RWPE2 (cell line): ENCODE results near the gene RBMS3.

Source experiments
- ATAC-seq: fragments of 200-7000 bp; cut with Tn5 transposase; 3 replicates; pipeline ENCODE4 v1.9.1; 2021; ENCODE audit warnings: low read depth
- DNase-seq: peaks from one replicate; pipeline ENCODE4 v3.0.0-alpha.2; 2020; ENCODE audit warnings: low spot score
- H3K27ac ChIP-seq: fragments of 450-650 bp; 2 replicates; pipeline ENCODE4 v1.5.1; 2017; ENCODE audit warnings: mild to moderate bottlenecking; ENCODE audit not compliant: poor library complexity, severe bottlenecking
- H3K27me3 ChIP-seq: fragments of 250-450 bp; sonication (Bioruptor Pico); 2 replicates; pipeline ENCODE4 v1.5.1; 2021; ENCODE audit warnings: mild to moderate bottlenecking, moderate library complexity; ENCODE audit not compliant: insufficient read depth, poor library complexity, severe bottlenecking
- H3K36me3 ChIP-seq: fragments of 250-450 bp; sonication (Bioruptor Pico); 2 replicates; pipeline ENCODE4 v1.5.1; 2020; ENCODE audit warnings: low read depth, mild to moderate bottlenecking, moderate library complexity
- H3K4me1 ChIP-seq: fragments of 250-450 bp; sonication (Bioruptor Pico); 2 replicates; pipeline ENCODE4 v1.5.1; 2021; ENCODE audit warnings: mild to moderate bottlenecking, moderate library complexity; ENCODE audit not compliant: insufficient read depth, poor library complexity, severe bottlenecking
- H3K4me3 ChIP-seq: fragments of 250-450 bp; sonication (Bioruptor Pico); 2 replicates; pipeline ENCODE4 v1.5.1; 2021; ENCODE audit warnings: mild to moderate bottlenecking, moderate library complexity; ENCODE audit not compliant: severe bottlenecking
- H3K9me3 ChIP-seq: fragments of 250-450 bp; sonication (Bioruptor Pico); 2 replicates; pipeline ENCODE4 v1.5.1; 2021; ENCODE audit warnings: mild to moderate bottlenecking, moderate library complexity; ENCODE audit not compliant: severe bottlenecking
- CTCF ChIP-seq: fragments of 450-650 bp; IDR thresholded peaks from one replicate; pipeline ENCODE4 v1.5.1; 2017; ENCODE audit warnings: mild to moderate bottlenecking, moderate library complexity; ENCODE audit not compliant: poor library complexity, severe bottlenecking

RBMS3 gene

GRCh38 chr3:29773481-29773880 lies 492.6 kb downstream of the RBMS3 start:
- Histone ChIP-seq H3K4me1 (no peaks in the 10 kb centered on the region), H3K9me3 (no peaks in the 10 kb centered on the region), H3K4me3 (no peak overlapping the region), H3K27ac (no peak overlapping the region), H3K27me3 (no peaks in the 10 kb centered on the region), H3K36me3 (no peaks in the 10 kb centered on the region)
- ATAC-seq (no peak), DNase-seq (no peak)
- TF ChIP-seq CTCF: no peak

- TF ChIP-seq CTCF: no peak
- no peaks in the 10 kb centered on the region for H3K27me3 ChIP-seq
- DNase-seq (no peak), ATAC-seq (no peak)
- H3K9me3 ChIP-seq: no peaks in the 10 kb centered on the region
- H3K4me1 ChIP-seq: no peaks in the 10 kb centered on the region
- no peak overlapping the region for H3K27ac ChIP-seq
- H3K4me3 ChIP-seq: no peak overlapping the region
- no peaks in the 10 kb centered on the region for H3K36me3 ChIP-seq
Observed at GRCh38 chr3:29775340-29775739, 494.5 kb downstream of the RBMS3 start.

GRCh38 chr3:29777869-29778268 lies 497.0 kb downstream of the RBMS3 start:
- H3K36me3 ChIP-seq: no peaks in the 10 kb centered on the region
- no peaks in the 10 kb centered on the region for H3K4me1 ChIP-seq
- H3K27me3 ChIP-seq: no peaks in the 10 kb centered on the region
- no peak overlapping the region for H3K27ac ChIP-seq
- H3K9me3 ChIP-seq: no peaks in the 10 kb centered on the region
- no peak overlapping the region for H3K4me3 ChIP-seq
- TF ChIP-seq CTCF: no peak
- no peak for ATAC-seq
- DNase-seq: no peak

- ATAC-seq (no peak), DNase-seq (no peak)
- Histone ChIP-seq H3K36me3 (no peaks in the 10 kb centered on the region), H3K9me3 (no peaks in the 10 kb centered on the region), H3K27ac (no peak overlapping the region), H3K4me1 (no peaks in the 10 kb centered on the region), H3K4me3 (no peak overlapping the region), H3K27me3 (no peaks in the 10 kb centered on the region)
- TF ChIP-seq CTCF: no peak
Observed at GRCh38 chr3:29789686-29790085, 508.8 kb downstream of the RBMS3 start.

GRCh38 chr3:29796808-29797207 lies 515.9 kb downstream of the RBMS3 start:
- Histone ChIP-seq H3K27ac (no peak overlapping the region), H3K36me3 (no peaks in the 10 kb centered on the region), H3K27me3 (no peaks in the 10 kb centered on the region), H3K4me3 (no peak overlapping the region), H3K4me1 (no peaks in the 10 kb centered on the region), H3K9me3 (no peaks in the 10 kb centered on the region)
- ATAC-seq: no peak
- DNase-seq: no peak
- TF ChIP-seq CTCF: no peak
